ENCODE data around the gene CPED1.

Gene CPED1

DNA sequence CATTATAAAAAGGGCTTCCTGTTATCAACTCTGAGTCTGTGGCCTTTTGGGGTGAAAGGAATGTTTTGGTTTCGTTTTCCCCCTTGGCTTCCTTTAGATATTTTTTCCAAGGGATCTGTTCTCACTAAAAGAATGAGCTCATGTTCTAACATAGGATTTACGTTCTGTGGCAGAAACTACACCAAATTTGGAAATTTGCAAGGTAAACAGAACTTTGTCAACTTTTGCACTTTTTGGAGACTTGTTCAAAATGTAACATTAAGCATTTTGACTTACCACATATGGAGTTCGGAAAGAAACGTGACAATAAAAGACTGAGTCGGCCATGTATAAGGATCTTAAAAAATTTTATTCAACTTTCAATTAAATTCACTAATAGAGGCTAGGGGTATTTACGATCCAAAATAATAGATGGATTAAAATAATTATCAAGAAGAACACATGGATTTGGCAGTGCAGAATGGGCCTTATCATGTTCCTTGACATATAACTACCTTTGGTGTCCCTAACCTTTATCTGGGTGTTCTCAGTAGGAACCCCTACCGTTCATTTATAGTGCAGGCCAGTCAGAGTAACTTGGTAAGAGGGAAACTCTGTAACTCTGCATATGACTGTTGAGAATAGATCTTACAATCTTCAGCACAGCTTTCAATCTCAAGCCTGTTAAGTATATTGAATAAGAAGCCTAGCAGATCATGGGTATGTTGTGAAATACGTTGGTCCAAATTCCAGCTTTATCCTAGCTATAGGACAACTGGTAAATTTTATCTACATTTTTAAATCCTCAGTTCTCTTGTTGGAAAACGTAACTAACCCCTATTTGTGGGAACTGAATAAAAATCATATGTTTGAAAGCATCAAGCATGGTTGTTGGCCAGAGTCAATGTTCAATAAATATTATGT is 11.8 kb downstream of the CPED1 start:
- ChIA-PET POLR2A (no interaction called here), CTCF (interaction anchor here (3.4 to 6.1 kb wide), 2 partner anchors 11 to 81 kb away, joined by 10 to 40 read pairs; partner anchors contain the start of gene CPED1)
- Histone ChIP-seq H3K36me3 (ENCODE audit: control insufficient read depth in 2 of 2, insufficient read depth in 1 of 2, low read length in 2 of 2) (no peaks in the 10 kb centered on the region), H3K9me3 (ENCODE audit: control insufficient read depth, insufficient read depth, low read depth, low read length) (no peaks in the 10 kb centered on the region), H3K27ac (ENCODE audit: extremely low read depth, low read depth, low read length) (no peak overlapping the region), H3K4me1 (ENCODE audit: control insufficient read depth, insufficient read depth, low read length) (no peaks in the 10 kb centered on the region), H3K4me3 (ENCODE audit: low read depth, low read length) (no peak overlapping the region)
- TF ChIP-seq YY1 (tag by site-specific recombination; IDR thresholded peaks at IDR 0.05) (no peak), ZNF426 (tag by site-specific recombination; IDR thresholded peaks at IDR 0.05) (no peak), PRDM1 (tag by site-specific recombination; IDR thresholded peaks at IDR 0.05) (no peak), ZNF416 (tag by site-specific recombination; IDR thresholded peaks at IDR 0.05) (no peak), ZNF660 (tag by site-specific recombination; IDR thresholded peaks at IDR 0.05) (no peak)
- TF ChIP-seq, protein P1, sequence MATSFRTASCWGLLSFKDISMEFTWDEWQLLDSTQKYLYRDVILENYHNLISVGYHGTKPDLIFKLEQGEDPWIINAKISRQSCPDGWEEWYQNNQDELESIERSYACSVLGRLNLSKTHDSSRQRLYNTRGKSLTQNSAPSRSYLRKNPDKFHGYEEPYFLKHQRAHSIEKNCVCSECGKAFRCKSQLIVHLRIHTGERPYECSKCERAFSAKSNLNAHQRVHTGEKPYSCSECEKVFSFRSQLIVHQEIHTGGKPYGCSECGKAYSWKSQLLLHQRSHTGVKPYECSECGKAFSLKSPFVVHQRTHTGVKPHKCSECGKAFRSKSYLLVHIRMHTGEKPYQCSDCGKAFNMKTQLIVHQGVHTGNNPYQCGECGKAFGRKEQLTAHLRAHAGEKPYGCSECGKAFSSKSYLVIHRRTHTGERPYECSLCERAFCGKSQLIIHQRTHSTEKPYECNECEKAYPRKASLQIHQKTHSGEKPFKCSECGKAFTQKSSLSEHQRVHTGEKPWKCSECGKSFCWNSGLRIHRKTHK (tag by site-specific recombination; IDR thresholded peaks at IDR 0.05) = no peak
- TF ChIP-seq, protein P2, sequence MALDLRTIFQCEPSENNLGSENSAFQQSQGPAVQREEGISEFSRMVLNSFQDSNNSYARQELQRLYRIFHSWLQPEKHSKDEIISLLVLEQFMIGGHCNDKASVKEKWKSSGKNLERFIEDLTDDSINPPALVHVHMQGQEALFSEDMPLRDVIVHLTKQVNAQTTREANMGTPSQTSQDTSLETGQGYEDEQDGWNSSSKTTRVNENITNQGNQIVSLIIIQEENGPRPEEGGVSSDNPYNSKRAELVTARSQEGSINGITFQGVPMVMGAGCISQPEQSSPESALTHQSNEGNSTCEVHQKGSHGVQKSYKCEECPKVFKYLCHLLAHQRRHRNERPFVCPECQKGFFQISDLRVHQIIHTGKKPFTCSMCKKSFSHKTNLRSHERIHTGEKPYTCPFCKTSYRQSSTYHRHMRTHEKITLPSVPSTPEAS (tag by site-specific recombination; IDR thresholded peaks at IDR 0.05) = no peak

GRCh38 chr7:121001234-121001906 is 12.9 kb downstream of the CPED1 start:
- Histone ChIP-seq H3K9me3 (ENCODE audit: control insufficient read depth, insufficient read depth, low read depth, low read length) (no peaks in the 10 kb centered on the region), H3K4me3 (ENCODE audit: low read depth, low read length) (no peak overlapping the region), H3K36me3 (ENCODE audit: control insufficient read depth in 2 of 2, insufficient read depth in 1 of 2, low read length in 2 of 2) (no peaks in the 10 kb centered on the region), H3K27ac (ENCODE audit: extremely low read depth, low read depth, low read length) (no peak overlapping the region), H3K4me1 (ENCODE audit: control insufficient read depth, insufficient read depth, low read length) (no peaks in the 10 kb centered on the region)
- ChIA-PET CTCF (interaction anchor here (3.4 to 6.1 kb wide), 2 partner anchors 13 to 80 kb away, joined by 10 to 40 read pairs; partner anchors contain the start of gene CPED1), POLR2A (no interaction called here)
- TF ChIP-seq KLF9 (tag by site-specific recombination; IDR thresholded peaks at IDR 0.05; ENCODE audit: low read depth) = no peak
- TF ChIP-seq WT1 (tag by site-specific recombination; IDR thresholded peaks at IDR 0.05) = no peak
- TF ChIP-seq MEIS1 (CRISPR knock-in tag; IDR thresholded peaks at IDR 0.05; ENCODE audit: borderline replicate concordance) = no peak
- TF ChIP-seq ZFP69B (tag by site-specific recombination; IDR thresholded peaks at IDR 0.05) = no peak

DNA sequence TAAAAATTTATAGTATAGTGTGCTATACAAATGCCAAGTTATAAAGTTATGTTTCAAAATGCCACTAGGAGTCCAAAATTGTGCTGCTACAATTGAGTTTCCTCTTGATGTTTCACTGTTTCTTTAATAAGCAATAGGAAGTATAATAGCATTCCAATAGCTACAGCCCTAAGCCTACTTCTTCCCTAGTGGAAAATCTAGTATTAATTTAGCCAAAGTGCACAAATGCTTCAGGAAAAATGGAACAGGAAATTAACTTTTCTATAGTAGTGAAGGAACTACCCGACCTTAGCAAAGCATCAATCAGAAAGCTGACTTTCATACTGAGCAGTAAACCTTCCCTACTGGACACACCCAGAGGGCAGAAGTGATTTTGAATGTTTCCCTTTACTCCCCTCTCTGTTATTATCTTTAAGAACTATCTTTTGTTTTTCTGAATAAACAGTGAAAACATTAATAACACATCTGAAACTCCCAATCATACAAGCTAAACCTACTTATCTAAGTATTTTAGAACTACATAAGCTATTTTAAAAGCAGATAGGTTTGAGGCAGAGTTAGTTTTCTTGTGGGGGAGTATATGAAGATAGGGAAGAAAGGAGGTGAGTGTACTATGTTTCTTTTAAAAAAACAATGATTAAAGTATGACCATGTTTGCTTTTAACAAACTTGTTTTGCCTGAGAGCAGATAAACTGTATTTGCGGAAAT is 13.7 kb downstream of the CPED1 start:
- no peaks in the 10 kb centered on the region for H3K9me3 ChIP-seq (ENCODE audit: control insufficient read depth, insufficient read depth, low read depth, low read length)
- ChIA-PET CTCF (interaction anchor here (6.1 kb wide), 1 partner anchor 13 kb away, joined by 40 read pairs; the partner anchor contains the start of gene CPED1), POLR2A (no interaction called here)
- H3K27ac ChIP-seq (ENCODE audit: extremely low read depth, low read depth, low read length) = no peak overlapping the region
- H3K36me3 ChIP-seq (ENCODE audit: control insufficient read depth in 2 of 2, insufficient read depth in 1 of 2, low read length in 2 of 2) = no peaks in the 10 kb centered on the region
- H3K4me3 ChIP-seq (ENCODE audit: low read depth, low read length) = no peak overlapping the region
- TF ChIP-seq ZNF610 (tag by site-specific recombination; IDR thresholded peaks at IDR 0.05; ENCODE audit: borderline replicate concordance) (no peak), ZNF404 (tag by site-specific recombination; IDR thresholded peaks at IDR 0.05) (no peak), ZNF335 (tag by site-specific recombination; conservative IDR thresholded peaks at IDR 0.05) (no peak), ZNF837 (tag by site-specific recombination; IDR thresholded peaks at IDR 0.05) (no peak), ZNF600 (tag by site-specific recombination; IDR thresholded peaks at IDR 0.05) (no peak), ZBTB10 (tag by site-specific recombination; IDR thresholded peaks at IDR 0.05) (no peak), ZNF302 (tag by site-specific recombination; IDR thresholded peaks at IDR 0.05; ENCODE audit: low read depth) (no peak)
- TF ChIP-seq, protein P3, sequence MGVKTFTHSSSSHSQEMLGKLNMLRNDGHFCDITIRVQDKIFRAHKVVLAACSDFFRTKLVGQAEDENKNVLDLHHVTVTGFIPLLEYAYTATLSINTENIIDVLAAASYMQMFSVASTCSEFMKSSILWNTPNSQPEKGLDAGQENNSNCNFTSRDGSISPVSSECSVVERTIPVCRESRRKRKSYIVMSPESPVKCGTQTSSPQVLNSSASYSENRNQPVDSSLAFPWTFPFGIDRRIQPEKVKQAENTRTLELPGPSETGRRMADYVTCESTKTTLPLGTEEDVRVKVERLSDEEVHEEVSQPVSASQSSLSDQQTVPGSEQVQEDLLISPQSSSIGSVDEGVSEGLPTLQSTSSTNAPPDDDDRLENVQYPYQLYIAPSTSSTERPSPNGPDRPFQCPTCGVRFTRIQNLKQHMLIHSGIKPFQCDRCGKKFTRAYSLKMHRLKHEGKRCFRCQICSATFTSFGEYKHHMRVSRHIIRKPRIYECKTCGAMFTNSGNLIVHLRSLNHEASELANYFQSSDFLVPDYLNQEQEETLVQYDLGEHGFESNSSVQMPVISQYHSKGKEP (tag by site-specific recombination; IDR thresholded peaks at IDR 0.05) = no peak
- no peaks in the 10 kb centered on the region for H3K4me1 ChIP-seq (ENCODE audit: control insufficient read depth, insufficient read depth, low read length)
